ENCODE data around the gene KBTBD4. TPM values are rescaled to one million over a fixed set of nuclear protein-coding genes. Genes with fewer than 3 reads are reported as not detected.

The KBTBD4 gene
- polyA plus RNA-seq, 1 donor from 2014 or later, result 79.5 TPM

GRCh38 chr11:47572715-47573255, 6.0 kb downstream of the KBTBD4 start:
- Histone ChIP-seq H3K79me2 (replicated peaks; ENCODE audit: insufficient read depth, low read length) (peaks cover 20% of the 10 kb centered on the region), H3K9me2 (ENCODE audit: insufficient read depth, low read length) (no peaks in the 10 kb centered on the region), H3F3A (ENCODE audit: insufficient read depth, low read length, poor library complexity, severe bottlenecking) (no peaks in the 10 kb centered on the region), H3K27ac (ENCODE audit: low read length) (no peak overlapping the region), H4K20me1 (ENCODE audit: insufficient read depth) (no peaks in the 10 kb centered on the region), H3K27me3 (ENCODE audit: insufficient read depth, low read depth, low read length) (no peaks in the 10 kb centered on the region), H3K4me3 (ENCODE audit: low read length) (no peak overlapping the region), H3K9me3 (ENCODE audit: low read length) (no peaks in the 10 kb centered on the region), H3K36me3 (ENCODE audit: insufficient read depth, low read length) (no peaks in the 10 kb centered on the region), H3K4me2 (ENCODE audit: low read length) (no peak overlapping the region), H2AFZ (ENCODE audit: low read depth, low read length) (no peak overlapping the region), H3K9ac (ENCODE audit: low read length) (no peak overlapping the region)
- TF ChIP-seq MXI1 (conservative IDR thresholded peaks at IDR 0.05; ENCODE audit: poor library complexity, severe bottlenecking) (no peak), POLR2AphosphoS5 (IDR thresholded peaks at IDR 0.05) (no peak), EZH2 (IDR thresholded peaks at IDR 0.05; ENCODE audit: borderline replicate concordance, insufficient read depth, low read length, poor library complexity, severe bottlenecking) (no peak), REST (IDR thresholded peaks at IDR 0.05; ENCODE audit: borderline replicate concordance) (no peak), TAF1 (IDR thresholded peaks at IDR 0.05; ENCODE audit: low read depth) (no peak), SMC3 (conservative IDR thresholded peaks at IDR 0.05; ENCODE audit: poor library complexity) (no peak), RAD21 (conservative IDR thresholded peaks at IDR 0.05) (no peak), CTCF (IDR thresholded peaks at IDR 0.05; ENCODE audit: poor library complexity, severe bottlenecking) (no peak), EP300 (conservative IDR thresholded peaks at IDR 0.05; ENCODE audit: poor library complexity, severe bottlenecking) (no peak)

- no peak for TF ChIP-seq REST (IDR thresholded peaks at IDR 0.05; ENCODE audit: borderline replicate concordance)
- no peak for TF ChIP-seq CTCF (IDR thresholded peaks at IDR 0.05; ENCODE audit: poor library complexity, severe bottlenecking)
- TF ChIP-seq EP300 (conservative IDR thresholded peaks at IDR 0.05; ENCODE audit: poor library complexity, severe bottlenecking), result no peak
- no peak for TF ChIP-seq POLR2AphosphoS5 (IDR thresholded peaks at IDR 0.05)
- TF ChIP-seq EZH2 (IDR thresholded peaks at IDR 0.05; ENCODE audit: borderline replicate concordance, insufficient read depth, low read length, poor library complexity, severe bottlenecking), result no peak
- no peak for TF ChIP-seq MXI1 (conservative IDR thresholded peaks at IDR 0.05; ENCODE audit: poor library complexity, severe bottlenecking)
- no peak for TF ChIP-seq TAF1 (IDR thresholded peaks at IDR 0.05; ENCODE audit: low read depth)
- TF ChIP-seq SMC3 (conservative IDR thresholded peaks at IDR 0.05; ENCODE audit: poor library complexity), result no peak
- TF ChIP-seq RAD21 (conservative IDR thresholded peaks at IDR 0.05), result no peak
- Histone ChIP-seq H4K20me1 (ENCODE audit: insufficient read depth) (no peaks in the 10 kb centered on the region), H3K4me3 (ENCODE audit: low read length) (no peak overlapping the region), H3K27ac (ENCODE audit: low read length) (no peak overlapping the region), H3K9ac (ENCODE audit: low read length) (no peak overlapping the region), H3K9me2 (ENCODE audit: insufficient read depth, low read length) (no peaks in the 10 kb centered on the region), H3K9me3 (ENCODE audit: low read length) (no peaks in the 10 kb centered on the region), H2AFZ (ENCODE audit: low read depth, low read length) (no peak overlapping the region), H3K79me2 (replicated peaks; ENCODE audit: insufficient read depth, low read length) (peaks cover 11% of the 10 kb centered on the region), H3K36me3 (ENCODE audit: insufficient read depth, low read length) (no peaks in the 10 kb centered on the region), H3F3A (ENCODE audit: insufficient read depth, low read length, poor library complexity, severe bottlenecking) (no peaks in the 10 kb centered on the region), H3K4me2 (ENCODE audit: low read length) (no peak overlapping the region), H3K27me3 (ENCODE audit: insufficient read depth, low read depth, low read length) (no peaks in the 10 kb centered on the region)
Measured at GRCh38 chr11:47571895-47572294, 6.9 kb downstream of the KBTBD4 start.
